GM19328 (cell line): ENCODE data around the gene CBX5.
"Not testable (repeated sequence)": the region's sequence is repeated elsewhere in the genome, so short reads cannot be mapped to it uniquely, and the experiment has no call there.

Experiments used
- ATAC-seq: cut with Tn5 transposase; IDR thresholded peaks from one replicate; pipeline ENCODE4 v1.9.1; 2021; ENCODE audit warnings: mild to moderate bottlenecking, moderate library complexity; ENCODE audit not compliant: unreplicated experiment

The CBX5 gene

GRCh38 chr12:54228471-54228870 is 51.5 kb downstream of the CBX5 start:
- no peak for ATAC-seq

- ATAC-seq: not testable (repeated sequence)
Measured at GRCh38 chr12:54227927-54228326, 52.0 kb downstream of the CBX5 start.

- no peak for ATAC-seq
Measured at GRCh38 chr12:54227376-54227775, 52.5 kb downstream of the CBX5 start.

GRCh38 chr12:54225666-54226065 is 54.3 kb downstream of the CBX5 start:
- ATAC-seq: no peak

GRCh38 chr12:54222609-54223008 is 57.3 kb downstream of the CBX5 start:
- no peak for ATAC-seq

- no peak for ATAC-seq
Measured at GRCh38 chr12:54221402-54221984, 58.4 kb downstream of the CBX5 start.

- no peak for ATAC-seq
Measured at GRCh38 chr12:54220567-54220966, 59.4 kb downstream of the CBX5 start.

- ATAC-seq: no peak
Measured at GRCh38 chr12:54220092-54220557, 59.8 kb downstream of the CBX5 start.

GRCh38 chr12:54217774-54218241 is 62.1 kb downstream of the CBX5 start:
- no peak for ATAC-seq

GRCh38 chr12:54216797-54217661 is 62.9 kb downstream of the CBX5 start:
- no peak for ATAC-seq

GRCh38 chr12:54215989-54216796 is 63.7 kb downstream of the CBX5 start:
- ATAC-seq: no peak

- ATAC-seq: peak; percentile 72
Measured at GRCh38 chr12:54214553-54215406, 65.1 kb downstream of the CBX5 start.

- no peak for ATAC-seq
Measured at GRCh38 chr12:54213079-54213478, 66.8 kb downstream of the CBX5 start.

- ATAC-seq: no peak
Measured at GRCh38 chr12:54211920-54212319, 68.0 kb downstream of the CBX5 start.

- no peak for ATAC-seq
Measured at GRCh38 chr12:54210400-54210790, 69.5 kb downstream of the CBX5 start.

GRCh38 chr12:54208591-54208990 is 71.3 kb downstream of the CBX5 start:
- no peak for ATAC-seq

- ATAC-seq: no peak
Measured at GRCh38 chr12:54207539-54208294, 72.2 kb downstream of the CBX5 start.

GRCh38 chr12:54206791-54207190 is 73.1 kb downstream of the CBX5 start:
- ATAC-seq: no peak

GRCh38 chr12:54204316-54204715 is 75.6 kb downstream of the CBX5 start:
- no peak for ATAC-seq
